HEK293 (cell line): ENCODE data around the gene KRTAP13-1.

Experiments
- CTCF ChIA-PET: fragments of 350-600 bp; formaldehyde crosslinking; extraction: SDS; loops from one replicate; lab custom pipeline; 2021; ENCODE audit warnings: antibody characterized with exemption; lab: Yijun Ruan, JAX
- POLR2A ChIA-PET: fragments of 300-600 bp; formaldehyde crosslinking; extraction: SDS; loops from one replicate; lab custom pipeline; 2020; ENCODE audit warnings: antibody characterized with exemption, inconsistent platforms; lab: Yijun Ruan, JAX
- H3K27ac ChIP-seq: fragments of 200-500 bp; sonication (Bioruptor generic); 2 replicates; pipeline ENCODE4 v1.5.1; 2014; ENCODE audit warnings: low read depth, low read length, control low read depth, inconsistent platforms; ENCODE audit errors: extremely low read depth
- H3K36me3 ChIP-seq, 2 experiments: fragments of 200-500 bp in 1 of 2; sonication (Bioruptor generic) in 1 of 2; 1 replicate in 1 of 2; 2 replicates in 1 of 2; pipeline ENCODE4 v1.5.1; 2014 to 2017; ENCODE audit warnings: inconsistent platforms in 2 of 2, low read length in 2 of 2; ENCODE audit not compliant: control insufficient read depth in 2 of 2, insufficient read depth in 1 of 2
- H3K4me1 ChIP-seq: fragments of 200-500 bp; sonication (Bioruptor generic); 2 replicates; pipeline ENCODE4 v1.5.1; 2014; ENCODE audit warnings: mild to moderate bottlenecking, low read length, inconsistent platforms; ENCODE audit not compliant: control insufficient read depth, insufficient read depth
- H3K4me3 ChIP-seq: 2 replicates; pipeline ENCODE4 v1.5.1; 2011; ENCODE audit warnings: low read depth, mild to moderate bottlenecking, control low read depth, low read length, moderate library complexity
- H3K9me3 ChIP-seq: fragments of 200-500 bp; sonication (Bioruptor generic); 2 replicates; pipeline ENCODE4 v1.5.1; 2014; ENCODE audit warnings: low read depth, low read length, inconsistent platforms; ENCODE audit not compliant: control insufficient read depth, insufficient read depth
- AEBP2 ChIP-seq: fragments of 450-650 bp; formaldehyde crosslinking; IDR thresholded peaks from 2 replicates; pipeline ENCODE4 v1.5.1; 2016; ENCODE audit warnings: missing biosample characterization, missing genetic modification characterization, borderline replicate concordance
- HIC1 ChIP-seq: fragments of 450-650 bp; formaldehyde crosslinking; IDR thresholded peaks from 2 replicates; pipeline ENCODE4 v1.5.1; 2016; ENCODE audit warnings: missing biosample characterization, missing genetic modification characterization
- KLF16 ChIP-seq: fragments of 450-650 bp; formaldehyde crosslinking; IDR thresholded peaks from 2 replicates; pipeline ENCODE4 v1.5.1; 2017; ENCODE audit warnings: missing biosample characterization, missing genetic modification characterization
- KLF17 ChIP-seq: fragments of 450-650 bp; formaldehyde crosslinking; IDR thresholded peaks from 2 replicates; pipeline ENCODE4 v1.5.1; 2016; ENCODE audit warnings: missing biosample characterization, missing genetic modification characterization
- MEIS1 ChIP-seq: sonication (generic); formaldehyde crosslinking; IDR thresholded peaks from 2 replicates; pipeline ENCODE4 v1.8.1; 2022; ENCODE audit warnings: missing genetic modification reagents, mild to moderate bottlenecking, borderline replicate concordance
- PRDM1 ChIP-seq: fragments of 450-650 bp; formaldehyde crosslinking; IDR thresholded peaks from 2 replicates; pipeline ENCODE4; 2016; ENCODE audit warnings: missing biosample characterization, missing genetic modification characterization
- TSHZ1 ChIP-seq: fragments of 450-650 bp; formaldehyde crosslinking; IDR thresholded peaks from 2 replicates; pipeline ENCODE4 v1.5.1; 2016; ENCODE audit warnings: missing biosample characterization, missing genetic modification characterization, borderline replicate concordance
- ZBTB17 ChIP-seq: fragments of 450-650 bp; formaldehyde crosslinking; IDR thresholded peaks from 2 replicates; pipeline ENCODE4 v1.5.1; 2016; ENCODE audit warnings: missing biosample characterization, missing genetic modification characterization
- ZNF341 ChIP-seq: fragments of 450-650 bp; formaldehyde crosslinking; IDR thresholded peaks from 2 replicates; pipeline ENCODE4; 2016; ENCODE audit warnings: low read depth, missing biosample characterization, missing genetic modification characterization
- ZNF433 ChIP-seq: fragments of 450-650 bp; formaldehyde crosslinking; IDR thresholded peaks from 2 replicates; pipeline ENCODE4 v1.5.1; 2016; ENCODE audit warnings: missing biosample characterization, missing genetic modification characterization, low read depth
- ZNF518A ChIP-seq: fragments of 450-650 bp; formaldehyde crosslinking; conservative IDR thresholded peaks from 2 replicates; pipeline ENCODE4 v1.5.1; 2016; ENCODE audit warnings: low read depth, missing biosample characterization, missing genetic modification characterization
- ZNF654 ChIP-seq: fragments of 450-650 bp; formaldehyde crosslinking; IDR thresholded peaks from 2 replicates; pipeline ENCODE4 v1.5.1; 2016; ENCODE audit warnings: low read depth, missing biosample characterization, missing genetic modification characterization
- ZSCAN16 ChIP-seq: fragments of 450-650 bp; formaldehyde crosslinking; IDR thresholded peaks from 2 replicates; pipeline ENCODE4 v1.5.1; 2016; ENCODE audit warnings: missing biosample characterization, missing genetic modification characterization

Gene KRTAP13-1

GRCh38 chr21:30430170-30430655 is 34.4 kb downstream of the KRTAP13-1 start, which contains the start of gene KRTAP13-4 (continued):
- TF ChIP-seq TSHZ1 (tag by site-specific recombination) (no peak), KLF17 (tag by site-specific recombination) (no peak), AEBP2 (tag by site-specific recombination) (no peak)

- H3K36me3 ChIP-seq = no peaks in the 10 kb centered on the region
- POLR2A ChIA-PET = no interaction called here
- no peaks in the 10 kb centered on the region for H3K9me3 ChIP-seq
- no peak overlapping the region for H3K4me3 ChIP-seq
- H3K27ac ChIP-seq = no peak overlapping the region
- TF ChIP-seq ZNF433 (tag by site-specific recombination) = no peak
- peak; percentile 25; the same call in 1 of the 2 replicates for TF ChIP-seq ZNF654
- CTCF ChIA-PET = interaction anchor here (0.6 to 2.2 kb wide), 24 partner anchors 9 to 736 kb away, joined by 3 to 12 read pairs (median 4); partner anchors contain the start of gene KRTAP27-1
- H3K4me1 ChIP-seq = no peaks in the 10 kb centered on the region
These were observed 38.3 kb downstream of the KRTAP13-1 start for GRCh38 chr21:30434033-30434631.

- CTCF ChIA-PET = interaction anchor here (0.6 kb wide), 3 partner anchors 96 to 588 kb away, joined by 3 read pairs; no protein-coding TSS in a partner anchor
- Histone ChIP-seq H3K27ac (no peak overlapping the region), H3K4me1 (no peaks in the 10 kb centered on the region), H3K4me3 (no peak overlapping the region), H3K36me3 (no peaks in the 10 kb centered on the region), H3K9me3 (no peaks in the 10 kb centered on the region)
- TF ChIP-seq MEIS1 (CRISPR knock-in tag) (no peak), HIC1 (tag by site-specific recombination) (no peak), ZNF518A (tag by site-specific recombination) (no peak), ZNF341 (no peak), PRDM1 (tag by site-specific recombination) (no peak), KLF16 (no peak), ZBTB17 (no peak), ZSCAN16 (tag by site-specific recombination) (no peak)
- POLR2A ChIA-PET = interaction anchor here (0.7 kb wide), 1 partner anchor 916 kb away, joined by 3 read pairs; no protein-coding TSS in a partner anchor
These were observed 41.3 kb downstream of the KRTAP13-1 start for GRCh38 chr21:30437010-30437565.
